PC-9 (cell line): ENCODE data around the gene NXN.

ENCODE experiments used
- EZH2 ChIP-seq: fragments of 200-600 bp; sonication (generic); IDR thresholded peaks from 2 replicates; pipeline ENCODE4 v1.8.0; 2017; ENCODE audit warnings: antibody characterized with exemption, low read depth
- TF ChIP-seq, protein P1 (sequence below): fragments of 200-600 bp; sonication (generic); conservative IDR thresholded peaks from 2 replicates; pipeline ENCODE4 v1.6.1; 2017; ENCODE audit warnings: mixed run types, antibody characterized with exemption, mild to moderate bottlenecking, moderate library complexity

GRCh38 chr17:923633-924032, 55.9 kb downstream of the NXN start:
- TF ChIP-seq EZH2 = no peak
- TF ChIP-seq, protein P1, sequence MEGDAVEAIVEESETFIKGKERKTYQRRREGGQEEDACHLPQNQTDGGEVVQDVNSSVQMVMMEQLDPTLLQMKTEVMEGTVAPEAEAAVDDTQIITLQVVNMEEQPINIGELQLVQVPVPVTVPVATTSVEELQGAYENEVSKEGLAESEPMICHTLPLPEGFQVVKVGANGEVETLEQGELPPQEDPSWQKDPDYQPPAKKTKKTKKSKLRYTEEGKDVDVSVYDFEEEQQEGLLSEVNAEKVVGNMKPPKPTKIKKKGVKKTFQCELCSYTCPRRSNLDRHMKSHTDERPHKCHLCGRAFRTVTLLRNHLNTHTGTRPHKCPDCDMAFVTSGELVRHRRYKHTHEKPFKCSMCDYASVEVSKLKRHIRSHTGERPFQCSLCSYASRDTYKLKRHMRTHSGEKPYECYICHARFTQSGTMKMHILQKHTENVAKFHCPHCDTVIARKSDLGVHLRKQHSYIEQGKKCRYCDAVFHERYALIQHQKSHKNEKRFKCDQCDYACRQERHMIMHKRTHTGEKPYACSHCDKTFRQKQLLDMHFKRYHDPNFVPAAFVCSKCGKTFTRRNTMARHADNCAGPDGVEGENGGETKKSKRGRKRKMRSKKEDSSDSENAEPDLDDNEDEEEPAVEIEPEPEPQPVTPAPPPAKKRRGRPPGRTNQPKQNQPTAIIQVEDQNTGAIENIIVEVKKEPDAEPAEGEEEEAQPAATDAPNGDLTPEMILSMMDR = no peak
